Loucy (cell line): ENCODE measurements around the gene MAGEA2.
"Not testable (repeated sequence)": the region's sequence is repeated elsewhere in the genome, so short reads cannot be mapped to it uniquely, and the experiment has no call there.

Experiments
- H2AFZ ChIP-seq: fragments of 200-600 bp; sonication (generic); 2 replicates; pipeline ENCODE4 v1.6.0; 2016; ENCODE audit warnings: antibody characterized with exemption, mild to moderate bottlenecking, low read length, moderate library complexity
- H3F3A ChIP-seq: fragments of 200-600 bp; 2 replicates; pipeline ENCODE4 v1.6.0; 2016; ENCODE audit warnings: antibody characterized with exemption, low read depth, mild to moderate bottlenecking
- H3K27me3 ChIP-seq: fragments of 200-600 bp; sonication (generic); 2 replicates; pipeline ENCODE4 v1.6.1; 2014; ENCODE audit warnings: low read length, mild to moderate bottlenecking; ENCODE audit not compliant: insufficient read depth, poor library complexity, severe bottlenecking
- H3K36me3 ChIP-seq: fragments of 200-600 bp; sonication (generic); 2 replicates; pipeline ENCODE4 v1.6.1; 2016; ENCODE audit warnings: low read length; ENCODE audit not compliant: insufficient read depth
- H3K4me1 ChIP-seq: fragments of 200-600 bp; sonication (generic); 2 replicates; pipeline ENCODE4 v1.5.1; 2014; ENCODE audit warnings: low read length, mild to moderate bottlenecking; ENCODE audit not compliant: insufficient read depth, poor library complexity, severe bottlenecking
- H3K4me2 ChIP-seq: fragments of 200-600 bp; sonication (generic); 2 replicates; pipeline ENCODE4 v1.6.0; 2014; ENCODE audit warnings: antibody characterized with exemption, low read length, low read depth, mild to moderate bottlenecking; ENCODE audit not compliant: poor library complexity, severe bottlenecking
- H3K4me3 ChIP-seq: fragments of 200-600 bp; sonication (generic); 2 replicates; pipeline ENCODE4 v1.5.1; 2014; ENCODE audit warnings: low read length, mild to moderate bottlenecking, mixed read lengths; ENCODE audit not compliant: poor library complexity, severe bottlenecking
- H3K79me2 ChIP-seq: fragments of 200-600 bp; sonication (generic); 2 replicates; pipeline ENCODE4 v1.6.1; 2014; ENCODE audit warnings: low read length; ENCODE audit not compliant: insufficient read depth
- H3K9ac ChIP-seq: fragments of 200-600 bp; sonication (generic); 2 replicates; pipeline ENCODE4 v1.6.0; 2014; ENCODE audit warnings: mild to moderate bottlenecking, low read depth, low read length, moderate library complexity; ENCODE audit not compliant: poor library complexity, severe bottlenecking
- H3K9me2 ChIP-seq: fragments of 200-600 bp; sonication (generic); replicated peaks from 2 replicates; pipeline ENCODE4 v1.6.1; 2016; ENCODE audit warnings: low read depth, low read length, mixed read lengths
- H3K9me3 ChIP-seq: fragments of 200-600 bp; sonication (generic); 2 replicates; pipeline ENCODE4 v1.6.1; 2014; ENCODE audit warnings: mild to moderate bottlenecking, antibody characterized with exemption, low read length, low read depth; ENCODE audit not compliant: insufficient read depth
- H4K20me1 ChIP-seq: fragments of 200-600 bp; sonication (generic); 2 replicates; pipeline ENCODE4 v1.6.0; 2014; ENCODE audit warnings: antibody characterized with exemption, low read length, mild to moderate bottlenecking; ENCODE audit not compliant: insufficient read depth, poor library complexity, severe bottlenecking
- EZH2phosphoT487 ChIP-seq: fragments of 200-600 bp; IDR thresholded peaks from 2 replicates; pipeline ENCODE4 v1.6.1; 2018; ENCODE audit warnings: antibody characterized with exemption, mild to moderate bottlenecking, moderate library complexity, borderline replicate concordance
- TF ChIP-seq, protein P1 (sequence below): fragments of 200-600 bp; sonication (generic); conservative IDR thresholded peaks from 2 replicates; pipeline ENCODE4 v1.5.1; 2014; ENCODE audit warnings: mild to moderate bottlenecking, antibody characterized with exemption, low read length

MAGEA2 gene

DNA sequence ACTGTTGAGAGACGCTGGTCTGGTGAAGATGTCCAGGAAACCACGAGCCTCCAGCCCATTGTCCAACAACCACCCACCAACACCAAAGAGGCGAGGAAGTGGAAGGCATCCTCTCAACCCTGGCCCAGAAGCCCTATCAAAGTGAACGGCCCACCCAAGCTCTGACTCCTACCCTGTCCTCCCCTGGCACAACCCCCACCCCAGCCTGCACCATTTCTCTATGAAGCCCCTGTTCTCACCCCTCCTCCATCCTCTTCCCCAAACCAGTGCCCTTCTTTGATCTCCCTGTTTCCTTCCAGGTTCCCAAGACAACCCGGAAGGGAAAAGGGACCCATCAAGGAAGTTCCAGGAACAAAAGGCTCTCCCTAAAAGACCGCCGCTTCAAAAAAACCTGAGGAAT, 5.9 kb upstream of the MAGEA2 start:
- H3K9me3 ChIP-seq, H4K20me1 ChIP-seq, H3K36me3 ChIP-seq, H3K4me3 ChIP-seq, H3K4me1 ChIP-seq, H3K9me2 ChIP-seq, H3K79me2 ChIP-seq, H3K4me2 ChIP-seq, H3K9ac ChIP-seq, H3F3A ChIP-seq, H2AFZ ChIP-seq, H3K27me3 ChIP-seq: not testable (repeated sequence)

DNA sequence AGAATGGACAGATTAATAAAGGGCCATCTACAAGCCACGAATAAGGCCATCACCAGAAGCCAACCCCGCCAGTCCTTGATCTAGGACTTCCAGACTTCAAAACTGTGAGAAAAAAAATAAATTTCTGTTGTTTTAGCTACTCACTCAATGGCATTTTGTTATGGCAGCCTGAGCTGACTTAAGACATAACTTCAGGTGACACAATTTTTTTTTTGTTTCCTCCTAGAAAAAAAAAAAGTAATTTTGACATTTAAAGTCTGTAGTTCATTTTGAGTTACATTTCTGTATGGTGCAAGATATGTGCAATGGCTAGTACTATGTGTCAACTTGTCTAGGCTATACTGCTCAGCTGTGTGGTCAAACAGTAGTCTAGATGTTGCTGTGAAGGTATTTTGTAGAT, 5.3 kb upstream of the MAGEA2 start, which contains the start of gene CSAG3:
CSAG3 (plus strand) TSS at position 301 of the 400 bp plus-strand sequence.
- not testable (repeated sequence) for H3K9me2 ChIP-seq, H3K9ac ChIP-seq, H3K79me2 ChIP-seq, H2AFZ ChIP-seq, H4K20me1 ChIP-seq, H3K27me3 ChIP-seq, H3K4me2 ChIP-seq, H3F3A ChIP-seq, H3K4me3 ChIP-seq, H3K4me1 ChIP-seq, H3K9me3 ChIP-seq, H3K36me3 ChIP-seq

DNA sequence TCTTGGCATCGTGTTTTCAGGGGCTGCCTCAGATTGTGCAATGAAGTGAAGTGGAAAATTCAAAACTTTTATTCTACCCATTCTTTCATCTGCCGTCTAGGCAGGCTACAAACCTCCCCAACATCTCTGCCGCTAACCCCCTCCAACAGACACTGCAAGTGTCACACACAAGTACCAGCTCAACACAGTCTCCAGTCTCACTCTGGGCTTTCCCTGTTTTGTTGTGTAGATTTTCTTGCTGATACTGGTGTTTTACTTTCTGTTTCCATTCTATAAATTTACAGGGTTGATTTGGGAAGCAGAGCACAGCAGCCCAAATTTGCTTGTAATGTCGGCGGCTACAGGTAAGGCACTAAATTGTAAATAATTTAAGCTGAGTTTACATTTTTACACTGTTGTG, 1.2 kb upstream of the MAGEA2 start:
- H3K9me2 ChIP-seq, result not testable (repeated sequence)

DNA sequence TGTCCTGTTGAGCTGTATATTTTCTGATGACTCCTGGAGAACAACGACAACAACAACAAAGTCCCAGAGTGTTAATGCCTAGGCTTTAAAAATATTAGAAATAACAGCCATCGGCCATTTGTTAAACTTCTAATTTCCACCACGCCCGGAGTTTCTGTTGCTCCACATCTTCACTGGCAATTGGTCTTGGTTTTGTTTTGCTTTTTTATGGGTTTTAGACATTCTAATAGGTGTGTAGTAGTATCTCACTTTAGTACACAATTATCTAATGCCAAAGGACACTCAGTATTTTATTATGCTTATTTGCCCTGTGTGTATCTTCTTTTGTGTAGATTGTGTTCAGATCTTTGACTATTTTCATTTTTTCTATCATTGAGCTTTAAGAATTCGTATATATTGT, 15.1 kb downstream of the MAGEA2 start:
- no peaks in the 10 kb centered on the region for H3K9me2 ChIP-seq
- H3K36me3 ChIP-seq, result no peaks in the 10 kb centered on the region
- no peaks in the 10 kb centered on the region for H3K79me2 ChIP-seq
- H3K9ac ChIP-seq, result no peak overlapping the region
- H2AFZ ChIP-seq, result no peak overlapping the region
- H3K4me1 ChIP-seq, result no peaks in the 10 kb centered on the region
- no peaks in the 10 kb centered on the region for H3K9me3 ChIP-seq
- no peaks in the 10 kb centered on the region for H3K27me3 ChIP-seq
- H3K4me3 ChIP-seq, result no peak overlapping the region
- TF ChIP-seq EZH2phosphoT487, result no peak
- TF ChIP-seq, protein P1, sequence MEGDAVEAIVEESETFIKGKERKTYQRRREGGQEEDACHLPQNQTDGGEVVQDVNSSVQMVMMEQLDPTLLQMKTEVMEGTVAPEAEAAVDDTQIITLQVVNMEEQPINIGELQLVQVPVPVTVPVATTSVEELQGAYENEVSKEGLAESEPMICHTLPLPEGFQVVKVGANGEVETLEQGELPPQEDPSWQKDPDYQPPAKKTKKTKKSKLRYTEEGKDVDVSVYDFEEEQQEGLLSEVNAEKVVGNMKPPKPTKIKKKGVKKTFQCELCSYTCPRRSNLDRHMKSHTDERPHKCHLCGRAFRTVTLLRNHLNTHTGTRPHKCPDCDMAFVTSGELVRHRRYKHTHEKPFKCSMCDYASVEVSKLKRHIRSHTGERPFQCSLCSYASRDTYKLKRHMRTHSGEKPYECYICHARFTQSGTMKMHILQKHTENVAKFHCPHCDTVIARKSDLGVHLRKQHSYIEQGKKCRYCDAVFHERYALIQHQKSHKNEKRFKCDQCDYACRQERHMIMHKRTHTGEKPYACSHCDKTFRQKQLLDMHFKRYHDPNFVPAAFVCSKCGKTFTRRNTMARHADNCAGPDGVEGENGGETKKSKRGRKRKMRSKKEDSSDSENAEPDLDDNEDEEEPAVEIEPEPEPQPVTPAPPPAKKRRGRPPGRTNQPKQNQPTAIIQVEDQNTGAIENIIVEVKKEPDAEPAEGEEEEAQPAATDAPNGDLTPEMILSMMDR, result no peak
- H4K20me1 ChIP-seq, result no peaks in the 10 kb centered on the region
- H3K4me2 ChIP-seq, result no peak overlapping the region
- no peaks in the 10 kb centered on the region for H3F3A ChIP-seq

More for the DNA sequence above, 1.2 kb upstream of the MAGEA2 start:
- H3K27me3 ChIP-seq, H3K36me3 ChIP-seq, H4K20me1 ChIP-seq, H3K79me2 ChIP-seq, H2AFZ ChIP-seq, H3F3A ChIP-seq, H3K9me3 ChIP-seq, H3K4me2 ChIP-seq, H3K4me1 ChIP-seq, H3K4me3 ChIP-seq, H3K9ac ChIP-seq: not testable (repeated sequence)

DNA sequence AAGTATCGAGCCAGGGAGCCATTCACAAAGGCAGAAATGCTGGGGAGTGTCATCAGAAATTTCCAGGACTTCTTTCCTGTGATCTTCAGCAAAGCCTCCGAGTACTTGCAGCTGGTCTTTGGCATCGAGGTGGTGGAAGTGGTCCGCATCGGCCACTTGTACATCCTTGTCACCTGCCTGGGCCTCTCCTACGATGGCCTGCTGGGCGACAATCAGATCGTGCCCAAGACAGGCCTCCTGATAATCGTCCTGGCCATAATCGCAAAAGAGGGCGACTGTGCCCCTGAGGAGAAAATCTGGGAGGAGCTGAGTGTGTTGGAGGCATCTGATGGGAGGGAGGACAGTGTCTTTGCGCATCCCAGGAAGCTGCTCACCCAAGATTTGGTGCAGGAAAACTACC, 17.1 kb downstream of the MAGEA2 start:
- H3K79me2 ChIP-seq, H3K4me2 ChIP-seq, H3K36me3 ChIP-seq, H3K4me1 ChIP-seq, H3K9ac ChIP-seq, H3K4me3 ChIP-seq, H3K9me3 ChIP-seq, H2AFZ ChIP-seq, H3K27me3 ChIP-seq, H4K20me1 ChIP-seq, H3K9me2 ChIP-seq, H3F3A ChIP-seq: not testable (repeated sequence)
